GM23338 (cell line): ENCODE data around the gene ZNF641. TPM values are rescaled to one million over a fixed set of nuclear protein-coding genes. Genes with fewer than 3 reads are reported as not detected.

ENCODE experiments used
- ATAC-seq: fragments of 200-7000 bp; cut with Tn5 transposase; 3 replicates; pipeline ENCODE4 v1.9.1; 2020
- DNase-seq: peaks from one replicate; pipeline ENCODE4 v3.0.0-alpha.2; 2015; ENCODE audit warnings: low spot score
- H2AFZ ChIP-seq: fragments of 200-600 bp; sonication (generic); 2 replicates; pipeline ENCODE4 v1.8.0; 2016; ENCODE audit warnings: antibody characterized with exemption, mild to moderate bottlenecking, moderate library complexity
- H3F3A ChIP-seq: fragments of 200-600 bp; sonication (generic); replicated peaks from 2 replicates; pipeline ENCODE4 v1.8.0; 2017; ENCODE audit warnings: antibody characterized with exemption, mixed run types, low read depth
- H3K27ac ChIP-seq: fragments of 200-600 bp; sonication (generic); 2 replicates; pipeline ENCODE4 v1.6.1; 2016; ENCODE audit warnings: low read depth
- H3K27me3 ChIP-seq: fragments of 200-600 bp; sonication (generic); 2 replicates; pipeline ENCODE4 v1.8.0; 2016; ENCODE audit warnings: mild to moderate bottlenecking, mixed run types, moderate library complexity; ENCODE audit not compliant: insufficient read depth
- H3K36me3 ChIP-seq: fragments of 200-600 bp; sonication (generic); 2 replicates; pipeline ENCODE4 v1.8.0; 2016; ENCODE audit warnings: mild to moderate bottlenecking; ENCODE audit not compliant: insufficient read depth
- H3K4me1 ChIP-seq: fragments of 200-600 bp; sonication (generic); 2 replicates; pipeline ENCODE4 v1.8.0; 2016; ENCODE audit warnings: mild to moderate bottlenecking, moderate library complexity; ENCODE audit not compliant: insufficient read depth
- H3K4me2 ChIP-seq: fragments of 200-600 bp; sonication (generic); 2 replicates; pipeline ENCODE4 v1.7.1; 2017; ENCODE audit warnings: mixed run types
- H3K4me3 ChIP-seq: fragments of 200-600 bp; sonication (generic); 2 replicates; pipeline ENCODE4 v1.6.1; 2016; ENCODE audit warnings: mixed run types
- H3K79me2 ChIP-seq: fragments of 200-600 bp; sonication (generic); replicated peaks from 2 replicates; pipeline ENCODE4 v1.8.0; 2017; ENCODE audit warnings: mild to moderate bottlenecking; ENCODE audit not compliant: insufficient read depth
- H3K9me2 ChIP-seq: fragments of 200-600 bp; sonication (generic); 2 replicates; pipeline ENCODE4 v1.8.0; 2017; ENCODE audit not compliant: insufficient read depth
- H4K20me1 ChIP-seq: fragments of 200-600 bp; sonication (generic); replicated peaks from 2 replicates; pipeline ENCODE4 v1.8.0; 2017; ENCODE audit warnings: mild to moderate bottlenecking; ENCODE audit not compliant: insufficient read depth
- H3K27ac Mint-ChIP-seq: 2 replicates; pipeline ENCODE4 v1.8.0; 2020; ENCODE audit warnings: inconsistent platforms, mild to moderate bottlenecking, moderate library complexity, mixed read lengths
- H3K27me3 Mint-ChIP-seq: 3 replicates; pipeline ENCODE4 v1.8.0; 2022; ENCODE audit warnings: low read depth, mild to moderate bottlenecking, moderate library complexity, mixed read lengths, inconsistent platforms; ENCODE audit not compliant: insufficient read depth, poor library complexity
- H3K36me3 Mint-ChIP-seq: 3 replicates; pipeline ENCODE4 v1.8.0; 2021; ENCODE audit warnings: low read depth, mild to moderate bottlenecking, inconsistent platforms, moderate library complexity, mixed read lengths
- H3K4me1 Mint-ChIP-seq: 3 replicates; pipeline ENCODE4 v1.8.0; 2020; ENCODE audit warnings: mild to moderate bottlenecking, inconsistent platforms, mixed read lengths
- H3K4me3 Mint-ChIP-seq: 3 replicates; pipeline ENCODE4 v1.8.0; 2021; ENCODE audit warnings: moderate library complexity, mild to moderate bottlenecking, inconsistent platforms, mixed read lengths
- H3K9me3 Mint-ChIP-seq: 3 replicates; pipeline ENCODE4 v1.8.0; 2020; ENCODE audit warnings: moderate library complexity, mild to moderate bottlenecking, inconsistent platforms, mixed read lengths
- JUNB ChIP-seq: IDR thresholded peaks from one replicate; pipeline ENCODE4 v1.6.1; 2016; ENCODE audit warnings: antibody characterized with exemption; ENCODE audit not compliant: unreplicated experiment
- NANOG ChIP-seq: IDR thresholded peaks from 2 replicates; pipeline ENCODE4 v1.6.1; 2016; ENCODE audit warnings: antibody characterized with exemption, borderline replicate concordance
- POLR2AphosphoS5 ChIP-seq: IDR thresholded peaks from 2 replicates; pipeline ENCODE4 v1.6.1; 2016; ENCODE audit warnings: antibody characterized with exemption, low read depth
- STAT1 ChIP-seq: IDR thresholded peaks from one replicate; pipeline ENCODE4 v1.6.1; 2016; ENCODE audit warnings: antibody characterized with exemption; ENCODE audit not compliant: unreplicated experiment
- polyA plus RNA-seq: library from polyadenylated mRNA; unstranded; fragments of >200 nt; fragmentation: Nextera tagmentation; extraction: Ambion mirVana; gene quantifications from 2 replicates; pipeline ENCODE4 v1.2.1, GENCODE V29; 2016
- total RNA-seq: library from RNA; depleted of rRNA; stranded (reverse); fragments of >200 nt; shearing (Covaris generic); gene quantifications from 2 replicates; pipeline ENCODE4 v1.2.3, GENCODE V29; 2014
- TF ChIP-seq, protein P1 (sequence below): IDR thresholded peaks from 2 replicates; pipeline ENCODE4 v1.6.1; 2016; ENCODE audit warnings: antibody characterized with exemption
- TF ChIP-seq, protein P2 (sequence below), 2 experiments: fragments of 200-600 bp in 1 of 2; sonication (generic) in 1 of 2; conservative IDR thresholded peaks; 2 replicates each; pipeline versions ENCODE4 v1.5.1 to v1.6.1; 2016 to 2017; ENCODE audit warnings: antibody characterized with exemption in 2 of 2, low read depth in 2 of 2, mild to moderate bottlenecking in 2 of 2, moderate library complexity in 1 of 2
- TF ChIP-seq, protein P3 (sequence below): IDR thresholded peaks from one replicate; pipeline ENCODE4 v1.6.1; 2018; ENCODE audit warnings: antibody characterized with exemption; ENCODE audit not compliant: unreplicated experiment

ZNF641 gene
- total and polyA plus RNA-seq, 2 experiments from 2014 or later = 1.4 to 7.2 TPM

DNA sequence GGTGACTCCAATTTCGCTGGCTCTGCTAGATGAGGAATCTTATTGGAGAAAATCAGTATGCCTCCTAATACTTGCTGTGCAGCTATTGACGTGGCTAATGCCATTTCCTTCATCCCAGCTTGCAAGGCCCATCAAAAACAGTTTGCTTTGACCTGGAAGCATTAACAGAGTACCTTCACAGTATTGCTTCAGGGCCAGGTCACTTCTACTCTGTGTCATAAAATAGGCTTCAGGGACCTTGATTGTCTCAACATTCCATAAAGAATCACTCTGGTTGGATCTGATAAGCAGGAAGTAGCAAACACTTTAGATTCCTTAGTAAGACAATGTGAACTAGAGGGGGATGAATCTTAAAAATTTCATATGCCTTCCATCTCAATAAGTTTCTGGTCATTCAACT, 26.9 kb upstream of the ZNF641 start:
- Histone ChIP-seq H3K27ac (no peak overlapping the region), H3F3A (no peaks in the 10 kb centered on the region), H3K4me2 (no peak overlapping the region), H3K27me3 (no peaks in the 10 kb centered on the region; the same call in 1 of the 2 replicates), H2AFZ (no peak overlapping the region), H3K9me2 (0 out of 2 replicates have a peak, but pooled peaks cover 17% of the 10 kb centered on the region), H3K4me3 (no peak overlapping the region), H3K36me3 (no peaks in the 10 kb centered on the region), H3K79me2 (no peaks in the 10 kb centered on the region), H3K4me1 (no peaks in the 10 kb centered on the region), H4K20me1 (no peaks in the 10 kb centered on the region)
- no peaks in the 10 kb centered on the region for H3K9me3 Mint-ChIP-seq
- no peak for TF ChIP-seq NANOG
- TF ChIP-seq, protein P1, sequence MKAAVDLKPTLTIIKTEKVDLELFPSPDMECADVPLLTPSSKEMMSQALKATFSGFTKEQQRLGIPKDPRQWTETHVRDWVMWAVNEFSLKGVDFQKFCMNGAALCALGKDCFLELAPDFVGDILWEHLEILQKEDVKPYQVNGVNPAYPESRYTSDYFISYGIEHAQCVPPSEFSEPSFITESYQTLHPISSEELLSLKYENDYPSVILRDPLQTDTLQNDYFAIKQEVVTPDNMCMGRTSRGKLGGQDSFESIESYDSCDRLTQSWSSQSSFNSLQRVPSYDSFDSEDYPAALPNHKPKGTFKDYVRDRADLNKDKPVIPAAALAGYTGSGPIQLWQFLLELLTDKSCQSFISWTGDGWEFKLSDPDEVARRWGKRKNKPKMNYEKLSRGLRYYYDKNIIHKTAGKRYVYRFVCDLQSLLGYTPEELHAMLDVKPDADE = no peak
- no peak for TF ChIP-seq STAT1
- TF ChIP-seq, protein P2, sequence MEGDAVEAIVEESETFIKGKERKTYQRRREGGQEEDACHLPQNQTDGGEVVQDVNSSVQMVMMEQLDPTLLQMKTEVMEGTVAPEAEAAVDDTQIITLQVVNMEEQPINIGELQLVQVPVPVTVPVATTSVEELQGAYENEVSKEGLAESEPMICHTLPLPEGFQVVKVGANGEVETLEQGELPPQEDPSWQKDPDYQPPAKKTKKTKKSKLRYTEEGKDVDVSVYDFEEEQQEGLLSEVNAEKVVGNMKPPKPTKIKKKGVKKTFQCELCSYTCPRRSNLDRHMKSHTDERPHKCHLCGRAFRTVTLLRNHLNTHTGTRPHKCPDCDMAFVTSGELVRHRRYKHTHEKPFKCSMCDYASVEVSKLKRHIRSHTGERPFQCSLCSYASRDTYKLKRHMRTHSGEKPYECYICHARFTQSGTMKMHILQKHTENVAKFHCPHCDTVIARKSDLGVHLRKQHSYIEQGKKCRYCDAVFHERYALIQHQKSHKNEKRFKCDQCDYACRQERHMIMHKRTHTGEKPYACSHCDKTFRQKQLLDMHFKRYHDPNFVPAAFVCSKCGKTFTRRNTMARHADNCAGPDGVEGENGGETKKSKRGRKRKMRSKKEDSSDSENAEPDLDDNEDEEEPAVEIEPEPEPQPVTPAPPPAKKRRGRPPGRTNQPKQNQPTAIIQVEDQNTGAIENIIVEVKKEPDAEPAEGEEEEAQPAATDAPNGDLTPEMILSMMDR (conservative IDR thresholded peaks at IDR 0.05; ENCODE audit: low read depth in 2 of 2) = no peak
- TF ChIP-seq, protein P3, sequence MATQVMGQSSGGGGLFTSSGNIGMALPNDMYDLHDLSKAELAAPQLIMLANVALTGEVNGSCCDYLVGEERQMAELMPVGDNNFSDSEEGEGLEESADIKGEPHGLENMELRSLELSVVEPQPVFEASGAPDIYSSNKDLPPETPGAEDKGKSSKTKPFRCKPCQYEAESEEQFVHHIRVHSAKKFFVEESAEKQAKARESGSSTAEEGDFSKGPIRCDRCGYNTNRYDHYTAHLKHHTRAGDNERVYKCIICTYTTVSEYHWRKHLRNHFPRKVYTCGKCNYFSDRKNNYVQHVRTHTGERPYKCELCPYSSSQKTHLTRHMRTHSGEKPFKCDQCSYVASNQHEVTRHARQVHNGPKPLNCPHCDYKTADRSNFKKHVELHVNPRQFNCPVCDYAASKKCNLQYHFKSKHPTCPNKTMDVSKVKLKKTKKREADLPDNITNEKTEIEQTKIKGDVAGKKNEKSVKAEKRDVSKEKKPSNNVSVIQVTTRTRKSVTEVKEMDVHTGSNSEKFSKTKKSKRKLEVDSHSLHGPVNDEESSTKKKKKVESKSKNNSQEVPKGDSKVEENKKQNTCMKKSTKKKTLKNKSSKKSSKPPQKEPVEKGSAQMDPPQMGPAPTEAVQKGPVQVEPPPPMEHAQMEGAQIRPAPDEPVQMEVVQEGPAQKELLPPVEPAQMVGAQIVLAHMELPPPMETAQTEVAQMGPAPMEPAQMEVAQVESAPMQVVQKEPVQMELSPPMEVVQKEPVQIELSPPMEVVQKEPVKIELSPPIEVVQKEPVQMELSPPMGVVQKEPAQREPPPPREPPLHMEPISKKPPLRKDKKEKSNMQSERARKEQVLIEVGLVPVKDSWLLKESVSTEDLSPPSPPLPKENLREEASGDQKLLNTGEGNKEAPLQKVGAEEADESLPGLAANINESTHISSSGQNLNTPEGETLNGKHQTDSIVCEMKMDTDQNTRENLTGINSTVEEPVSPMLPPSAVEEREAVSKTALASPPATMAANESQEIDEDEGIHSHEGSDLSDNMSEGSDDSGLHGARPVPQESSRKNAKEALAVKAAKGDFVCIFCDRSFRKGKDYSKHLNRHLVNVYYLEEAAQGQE = no peak
- TF ChIP-seq POLR2AphosphoS5 = no peak
- ATAC-seq (no peak), DNase-seq (no peak)
- peaks cover 3% of the 10 kb centered on the region for H3K27me3 Mint-ChIP-seq
- H3K4me3 Mint-ChIP-seq = no peak overlapping the region
- H3K27ac Mint-ChIP-seq = no peak overlapping the region
- no peaks in the 10 kb centered on the region for H3K4me1 Mint-ChIP-seq
- no peaks in the 10 kb centered on the region for H3K36me3 Mint-ChIP-seq

DNA sequence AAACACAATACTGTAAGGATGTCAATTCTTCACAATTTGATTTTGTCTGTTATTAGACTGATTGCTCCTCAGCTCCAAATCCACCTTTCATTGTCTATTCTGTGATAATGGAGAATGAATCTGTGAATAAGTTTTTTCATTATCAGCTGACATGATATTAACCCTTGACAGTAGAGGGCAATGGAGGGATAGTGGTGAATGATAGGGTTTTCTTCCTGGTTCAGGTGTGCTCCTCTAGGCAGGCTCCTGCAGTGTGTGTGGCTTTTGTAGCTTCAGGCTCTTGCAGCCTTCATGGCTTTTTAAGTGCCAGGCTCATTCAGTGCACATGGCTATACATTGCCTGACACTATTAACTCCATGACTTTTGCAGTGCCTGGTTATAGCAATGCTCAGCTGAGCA, 23.4 kb upstream of the ZNF641 start:
- H3K27me3 Mint-ChIP-seq = no peaks in the 10 kb centered on the region

More for the DNA sequence above, 23.4 kb upstream of the ZNF641 start:
- H3K4me3 ChIP-seq = no peak overlapping the region
- H3K27me3 ChIP-seq = no peaks in the 10 kb centered on the region
- TF ChIP-seq, protein P1 = no peak
- no peak for TF ChIP-seq JUNB
- TF ChIP-seq, protein P2 (conservative IDR thresholded peaks at IDR 0.05; ENCODE audit: low read depth in 2 of 2) = peak in 1 of 2 experiments; percentile 34; a peak in 1 of 4 replicates
- DNase-seq = no peak
- 0 out of 2 replicates have a peak, but pooled peaks cover 5% of the 10 kb centered on the region for H3K9me2 ChIP-seq
- no peaks in the 10 kb centered on the region for H3K9me3 Mint-ChIP-seq
- H3K4me1 Mint-ChIP-seq = no peaks in the 10 kb centered on the region
- H3K36me3 ChIP-seq = no peaks in the 10 kb centered on the region
- no peak overlapping the region for H3K27ac Mint-ChIP-seq
- no peak overlapping the region for H3K27ac ChIP-seq
- no peak overlapping the region for H2AFZ ChIP-seq
- H3K4me3 Mint-ChIP-seq = no peak overlapping the region
- ATAC-seq = peak; percentile 53
- no peaks in the 10 kb centered on the region for H3K4me1 ChIP-seq
- no peak overlapping the region for H3K4me2 ChIP-seq
- no peaks in the 10 kb centered on the region for H3K36me3 Mint-ChIP-seq
- H4K20me1 ChIP-seq = no peaks in the 10 kb centered on the region
- no peaks in the 10 kb centered on the region for H3F3A ChIP-seq
- no peaks in the 10 kb centered on the region for H3K79me2 ChIP-seq
